CD14-positive monocyte (primary cell): Measurements from ENCODE around the gene GAR1. TPM values are rescaled to one million over a fixed set of nuclear protein-coding genes. Genes with fewer than 3 reads are reported as not detected.
"Not testable (repeated sequence)": the region's sequence is repeated elsewhere in the genome, so short reads cannot be mapped to it uniquely, and the experiment has no call there.

ENCODE experiments used
- DNase-seq, 3 donors: peaks; one replicate each; pipeline ENCODE4 v3.0.0-alpha.2; 2011 to 2022
- H2AFZ ChIP-seq: 2 replicates; pipeline ENCODE4 v1.6.0; 2012; ENCODE audit warnings: mild to moderate bottlenecking, low read depth, low read length, inconsistent platforms; ENCODE audit not compliant: insufficient read depth, poor library complexity, severe bottlenecking
- H3K27ac ChIP-seq, 2 donors: 1 replicate in 1 of 2; 2 replicates in 1 of 2; pipeline ENCODE4 v1.5.1; 2012 to 2013; ENCODE audit warnings: low read length in 2 of 2, control low read depth in 1 of 2, inconsistent platforms in 1 of 2, low read depth in 1 of 2, mild to moderate bottlenecking in 1 of 2
- H3K27me3 ChIP-seq, 2 donors: one replicate each; pipeline versions ENCODE4 v1.6.0 to v1.6.1; 2011 to 2013; ENCODE audit warnings: low read length in 2 of 2; ENCODE audit not compliant: control insufficient read depth in 2 of 2, insufficient read depth in 2 of 2
- H3K36me3 ChIP-seq, 2 donors: replicated peaks in 1 of 2; 1 replicate in 1 of 2; 2 replicates in 1 of 2; pipeline versions ENCODE4 v1.5.1 to v1.6.1; 2012 to 2013; ENCODE audit warnings: low read length in 2 of 2, control low read depth in 1 of 2, inconsistent platforms in 1 of 2, mild to moderate bottlenecking in 1 of 2; ENCODE audit not compliant: insufficient read depth in 2 of 2, control insufficient read depth in 1 of 2
- H3K4me1 ChIP-seq, 2 donors: 1 replicate in 1 of 2; 2 replicates in 1 of 2; pipeline versions ENCODE4 v1.5.1 to v1.6.1; 2012 to 2013; ENCODE audit warnings: low read length in 2 of 2, control low read depth in 1 of 2, inconsistent platforms in 1 of 2, mild to moderate bottlenecking in 1 of 2, moderate library complexity in 1 of 2; ENCODE audit not compliant: insufficient read depth in 2 of 2, control insufficient read depth in 1 of 2
- H3K4me2 ChIP-seq: replicated peaks from 2 replicates; pipeline ENCODE3; 2012; ENCODE audit warnings: low read length, moderate library complexity, mild to moderate bottlenecking; ENCODE audit not compliant: poor library complexity, severe bottlenecking; ENCODE audit errors: extremely low read depth
- H3K4me3 ChIP-seq, 3 experiments: fragments of 200-600 bp in 1 of 3; sonication (generic) in 1 of 3; replicated peaks in 1 of 3; 1 replicate in 2 of 3; 2 replicates in 1 of 3; pipeline ENCODE4 v1.5.1; 2011 to 2013; ENCODE audit warnings: low read length in 3 of 3, mild to moderate bottlenecking in 3 of 3, control low read depth in 2 of 3, low read depth in 2 of 3, inconsistent platforms in 1 of 3, moderate library complexity in 1 of 3
- H3K79me2 ChIP-seq: 2 replicates; pipeline ENCODE4 v1.6.0; 2012; ENCODE audit warnings: mild to moderate bottlenecking, control low read depth, inconsistent platforms, low read length, moderate library complexity; ENCODE audit not compliant: insufficient read depth
- H3K9ac ChIP-seq: 2 replicates; pipeline ENCODE4 v1.6.0; 2017; ENCODE audit warnings: low read length, mild to moderate bottlenecking; ENCODE audit not compliant: insufficient read depth, poor library complexity, severe bottlenecking
- H3K9me3 ChIP-seq, 2 donors: replicated peaks in 1 of 2; 1 replicate in 1 of 2; 2 replicates in 1 of 2; pipeline versions ENCODE4 v1.5.1 to v1.6.1; 2012 to 2013; ENCODE audit warnings: low read length in 2 of 2, control low read depth in 1 of 2; ENCODE audit not compliant: control insufficient read depth in 1 of 2, insufficient read depth in 1 of 2
- H4K20me1 ChIP-seq: 2 replicates; pipeline ENCODE4 v1.6.0; 2012; ENCODE audit warnings: mild to moderate bottlenecking, low read length, control low read depth, moderate library complexity; ENCODE audit not compliant: insufficient read depth
- H3K27ac Mint-ChIP-seq, 7 donors: one replicate each; pipeline ENCODE4 v1.8.0; 2020; ENCODE audit warnings: mild to moderate bottlenecking in 7 of 7, mixed read lengths in 7 of 7, moderate library complexity in 6 of 7, inconsistent platforms in 2 of 7
- H3K27me3 Mint-ChIP-seq, 3 donors: one replicate each; pipeline ENCODE4 v1.8.0; 2021 to 2022; ENCODE audit warnings: low read depth in 3 of 3, mild to moderate bottlenecking in 3 of 3, mixed read lengths in 3 of 3, moderate library complexity in 3 of 3, inconsistent platforms in 1 of 3
- H3K36me3 Mint-ChIP-seq, 2 donors: one replicate each; pipeline ENCODE4 v1.8.0; 2020; ENCODE audit warnings: mixed read lengths in 2 of 2, inconsistent platforms in 1 of 2, mild to moderate bottlenecking in 1 of 2
- H3K4me1 Mint-ChIP-seq: one replicate; pipeline ENCODE4 v1.8.0; 2020; ENCODE audit warnings: mild to moderate bottlenecking, mixed read lengths
- H3K4me3 Mint-ChIP-seq, 2 donors: one replicate each; pipeline ENCODE4 v1.8.0; 2020; ENCODE audit warnings: mild to moderate bottlenecking in 2 of 2, mixed read lengths in 2 of 2, moderate library complexity in 1 of 2
- H3K9me3 Mint-ChIP-seq, 7 donors: one replicate each; pipeline ENCODE4 v1.8.0; 2020 to 2022; ENCODE audit warnings: mixed read lengths in 7 of 7, mild to moderate bottlenecking in 6 of 7, moderate library complexity in 6 of 7, inconsistent platforms in 2 of 7
- WGBS: methylation state at CpG from one replicate; pipeline ENCODE4 v1.1.5; 2013; ENCODE audit warnings: missing lambda C conversion rate; ENCODE audit not compliant: insufficient coverage; 5-methylcytosine and 5-hydroxymethylcytosine counted together
- intact Hi-C, 2 donors: fragments of 100-400 bp; cut with micrococcal nuclease; formaldehyde crosslinking; loops; one replicate each; pipeline versions ENCODE4 v1.15.0 to v1.15.1; 2023
- polyA minus RNA-seq: library from RNA; depleted of rRNA, polyadenylated mRNA; stranded (reverse); fragments of >200 nt; gene quantifications from 2 replicates; pipeline ENCODE4 v1.2.3, GENCODE V29; 2012
- polyA plus RNA-seq, 3 donors: library from polyadenylated mRNA; depleted of rRNA in 1 of 3; unstranded in 2 of 3; stranded (reverse) in 1 of 3; fragments of 300-500 nt in 2 of 3; fragments of >200 nt in 1 of 3; fragmentation: Illumina TruSeq in 2 of 3; gene quantifications; 1 replicate in 2 of 3; 2 replicates in 1 of 3; pipeline ENCODE4 v1.2.3, GENCODE V29; 2012 to 2021
- total RNA-seq, 12 experiments: library from RNA in 1 of 12; stranded (reverse) in 1 of 12; fragments of 120-200 nt in 1 of 12; gene quantifications; one replicate each; pipeline ENCODE4 v1.2.4 and lab custom pipeline; 2013 to 2026; ENCODE audit warnings: mixed read lengths in 6 of 12, inconsistent platforms in 1 of 12
- TF ChIP-seq, protein P1 (sequence below): fragments of 200-600 bp; IDR thresholded peaks from one replicate; pipeline ENCODE4 v1.8.0; 2022; ENCODE audit warnings: antibody characterized with exemption, mild to moderate bottlenecking

Gene GAR1
- total RNA-seq (2013) = 1.9 TPM
- 1 to 10 TPM; 4.3 to 8.7 (median 4.7) TPM for polyA plus RNA-seq
- polyA minus RNA-seq = 0.83 and 2.0 TPM in 2 replicates
- total RNA-seq (lab: John Stamatoyannopoulos, UW) = 0.87 to 4.8 (median 2.8) reads per million in 11 experiments

DNA sequence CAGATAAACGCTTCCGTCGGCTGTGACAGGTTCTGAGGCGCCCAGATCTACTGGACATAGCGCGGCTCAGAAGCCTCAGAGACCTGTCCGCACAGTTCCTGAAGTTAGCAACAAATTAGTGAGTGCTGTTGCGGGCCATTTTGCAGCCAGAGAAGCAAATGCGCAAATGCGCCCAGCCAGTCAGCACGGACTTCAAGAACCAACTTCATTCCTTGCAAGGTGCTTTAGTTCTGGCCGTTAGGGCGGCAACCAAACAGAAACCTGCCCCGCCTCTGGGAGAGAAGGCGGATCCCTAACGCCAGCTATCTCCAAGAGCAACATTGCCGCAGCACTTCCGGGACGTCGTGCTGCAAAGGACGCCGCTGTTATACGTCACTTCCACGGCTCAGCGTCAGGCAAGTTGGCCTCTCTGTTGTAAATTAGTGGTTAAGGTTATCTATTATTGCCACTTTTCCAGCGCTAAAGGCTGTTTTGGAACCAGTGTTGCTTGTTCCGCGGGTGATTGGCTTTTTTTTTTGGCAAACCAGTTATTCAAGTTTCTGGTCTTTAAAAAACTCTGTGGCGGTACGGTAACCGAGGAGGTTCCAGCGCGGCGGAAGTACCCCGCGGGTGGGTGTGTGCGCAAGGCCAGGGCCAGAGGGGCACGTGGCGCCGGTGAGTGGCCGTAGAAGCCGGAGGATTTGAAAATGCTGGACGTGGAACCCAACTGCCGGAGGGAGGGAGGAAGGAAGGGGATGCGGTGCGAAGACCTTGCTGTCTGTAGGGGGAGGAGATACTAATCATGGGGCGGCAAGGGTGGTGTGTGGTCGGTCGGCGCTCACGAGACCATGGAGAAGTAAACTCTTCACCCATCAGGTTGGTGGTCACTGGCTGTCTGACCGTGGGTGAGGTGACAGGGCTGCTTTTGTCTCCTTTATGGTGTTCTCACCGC, at the start of gene GAR1:
Gene GAR1 (plus strand): TSS at position 612 of the 931 bp plus-strand sequence. CDS start 403 bp downstream, outside the sequence.
- whole genome bisulfite sequencing = under 1% methylated on average over 46 of the region's 53 CpGs
- Histone ChIP-seq H3K79me2 (peaks cover 16% of the 10 kb centered on the region), H3K9me3 (no peaks in the 10 kb centered on the region), H2AFZ (peak within 1 kb of the TSS; percentile 88), H3K36me3 (peaks cover 14 to 27% of the 10 kb centered on the region in 2 donors), H3K4me3 (peak within 1 kb of the TSS; percentile 42 to 86 (median 75)), H4K20me1 (no peaks in the 10 kb centered on the region), H3K27ac (peak within 1 kb of the TSS; percentile 79 to 97), H3K27me3 (no peaks in the 10 kb centered on the region), H3K4me1 (peaks cover 20 to 29% of the 10 kb centered on the region in 2 donors), H3K4me2 (peak within 1 kb of the TSS; percentile 90), H3K9ac (peak within 1 kb of the TSS; percentile 88)
- Mint-ChIP-seq H3K4me1 (peaks cover 31% of the 10 kb centered on the region), H3K27me3 (peaks cover 0 to 1% (median 0%) of the 10 kb centered on the region in 3 donors), H3K9me3 (no peaks in the 10 kb centered on the region), H3K36me3 (peaks cover 24 to 27% of the 10 kb centered on the region in 2 donors), H3K27ac (peak within 1 kb of the TSS; percentile 96 to 99 (median 97)), H3K4me3 (peak within 1 kb of the TSS; percentile 97 to 98)
- intact Hi-C loops = loop anchor here (5.0 to 10.0 kb wide), 3 partner anchors 111 to 383 kb away; partner anchors contain the start of genes CASP6 (in 1 of the 2) and SEC24B (in 1 of the 2)
- peak; percentile 87 to 89 (median 87) for DNase-seq
- TF ChIP-seq, protein P1, sequence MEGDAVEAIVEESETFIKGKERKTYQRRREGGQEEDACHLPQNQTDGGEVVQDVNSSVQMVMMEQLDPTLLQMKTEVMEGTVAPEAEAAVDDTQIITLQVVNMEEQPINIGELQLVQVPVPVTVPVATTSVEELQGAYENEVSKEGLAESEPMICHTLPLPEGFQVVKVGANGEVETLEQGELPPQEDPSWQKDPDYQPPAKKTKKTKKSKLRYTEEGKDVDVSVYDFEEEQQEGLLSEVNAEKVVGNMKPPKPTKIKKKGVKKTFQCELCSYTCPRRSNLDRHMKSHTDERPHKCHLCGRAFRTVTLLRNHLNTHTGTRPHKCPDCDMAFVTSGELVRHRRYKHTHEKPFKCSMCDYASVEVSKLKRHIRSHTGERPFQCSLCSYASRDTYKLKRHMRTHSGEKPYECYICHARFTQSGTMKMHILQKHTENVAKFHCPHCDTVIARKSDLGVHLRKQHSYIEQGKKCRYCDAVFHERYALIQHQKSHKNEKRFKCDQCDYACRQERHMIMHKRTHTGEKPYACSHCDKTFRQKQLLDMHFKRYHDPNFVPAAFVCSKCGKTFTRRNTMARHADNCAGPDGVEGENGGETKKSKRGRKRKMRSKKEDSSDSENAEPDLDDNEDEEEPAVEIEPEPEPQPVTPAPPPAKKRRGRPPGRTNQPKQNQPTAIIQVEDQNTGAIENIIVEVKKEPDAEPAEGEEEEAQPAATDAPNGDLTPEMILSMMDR = no peak

DNA sequence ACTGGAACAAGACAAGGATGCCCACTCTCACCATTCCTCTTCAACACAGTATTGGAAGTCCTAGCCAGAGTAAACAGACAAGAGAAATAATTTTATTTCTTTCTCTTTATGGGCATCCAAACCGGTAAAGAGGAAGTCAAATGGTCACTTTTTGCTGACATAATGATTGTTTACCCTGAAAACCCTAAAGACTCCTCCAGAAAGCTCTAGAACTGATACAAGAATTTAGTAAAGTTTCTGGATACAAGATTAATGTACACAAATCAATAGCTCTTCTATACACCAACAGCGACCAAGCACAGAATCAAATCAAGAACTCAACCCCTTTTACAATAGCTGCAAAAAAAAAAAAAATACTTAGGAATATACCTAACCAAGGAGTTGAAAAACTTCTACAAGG, 33.5 kb upstream of the GAR1 start:
- H3K9me3 ChIP-seq, H2AFZ ChIP-seq, H3K4me3 ChIP-seq, H3K36me3 Mint-ChIP-seq, H3K9me3 Mint-ChIP-seq, H3K27ac Mint-ChIP-seq, H3K4me2 ChIP-seq, H3K27me3 Mint-ChIP-seq, H3K27me3 ChIP-seq, H3K4me1 ChIP-seq, DNase-seq, H3K27ac ChIP-seq, intact Hi-C loops, H3K4me1 Mint-ChIP-seq, H3K4me3 Mint-ChIP-seq, H3K79me2 ChIP-seq, H3K36me3 ChIP-seq, H4K20me1 ChIP-seq, H3K9ac ChIP-seq: not testable (repeated sequence)
- WGBS = no CpG with 5 or more reads among the region's 2 CpGs
